DND-41 (cell line): ENCODE measurements around the gene EDRF1.

Experiments
- CTCF ChIP-seq: IDR thresholded peaks from 2 replicates; pipeline ENCODE4 v1.5.1; 2012; ENCODE audit warnings: borderline replicate concordance, low read length, moderate library complexity, mild to moderate bottlenecking; ENCODE audit not compliant: poor library complexity, severe bottlenecking; ENCODE audit errors: extremely low read depth
- EZH2 ChIP-seq: IDR thresholded peaks from 3 replicates; pipeline ENCODE4 v1.6.1; 2012; ENCODE audit warnings: borderline replicate concordance, low read depth, mild to moderate bottlenecking, moderate library complexity, low read length, inconsistent platforms; ENCODE audit not compliant: severe bottlenecking

GRCh38 chr10:125711110-125711750 is 8.3 kb upstream of the EDRF1 start:
- TF ChIP-seq CTCF (no peak), EZH2 (no peak)
